ENCODE data around the gene HOXD8. TPM values are rescaled to one million over a fixed set of nuclear protein-coding genes. Genes with fewer than 3 reads are reported as not detected.

Gene HOXD8
- total and polyA plus RNA-seq, 9 of the 15 experiments (the other 6 are each of a cell fraction or from before 2014, with no cell fraction given): 0.04 to 0.15 TPM; not detected in 7

- H3K4me2 ChIP-seq (ENCODE audit: insufficient read depth, low read length): no peak overlapping the region
- POLR2A ChIA-PET: interaction anchor here (0.6 kb wide), 1 partner anchor 547 kb away, joined by 3 read pairs; no protein-coding TSS in a partner anchor
- no peaks in the 10 kb centered on the region for H3K79me2 ChIP-seq (ENCODE audit: control insufficient read depth, insufficient read depth, low read length)
- H3K9me3 ChIP-seq (replicated peaks; ENCODE audit: control insufficient read depth, insufficient read depth, low read depth, low read length): peaks cover 6% of the 10 kb centered on the region
- H3K27me3 ChIP-seq (ENCODE audit: control insufficient read depth in 2 of 2, insufficient read depth in 2 of 2, low read length in 2 of 2): peaks cover 62 to 87% of the 10 kb centered on the region in 2 experiments
- DNase-seq (ENCODE audit: extremely low read depth in 1 of 4, low spot score in 3 of 4) (peak in 3 of 4 experiments; percentile 25 to 67 (median 54)), FAIRE-seq (peak; percentile 57), ATAC-seq (peak; percentile 75)
- BruUV-seq (replicated peaks): no TSS peak
- WGBS (ENCODE audit: insufficient coverage, low coverage, missing lambda C conversion rate): 6% methylated on average over 46 of the region's 46 CpGs
- H3K36me3 ChIP-seq (ENCODE audit: control insufficient read depth, insufficient read depth, low read length): no peaks in the 10 kb centered on the region
- no peak overlapping the region for H2AFZ ChIP-seq (ENCODE audit: low read depth, low read length)
- no peaks in the 10 kb centered on the region for H3K9me1 ChIP-seq (ENCODE audit: control insufficient read depth, insufficient read depth, low read length)
- peaks cover 0 to 27% of the 10 kb centered on the region in 2 experiments; a peak in 2 of 5 replicates for H3K4me1 ChIP-seq (replicated peaks in 1 of 2; ENCODE audit: control insufficient read depth in 2 of 2, insufficient read depth in 2 of 2, low read length in 2 of 2)
- H3K4me3 ChIP-seq: no peak overlapping the region
- H3K9ac ChIP-seq (ENCODE audit: insufficient read depth in 1 of 2, low read depth in 2 of 2, low read length in 2 of 2): no peak overlapping the region
- CTCF ChIA-PET (ENCODE audit: low intra/inter-chr PET ratio): interaction anchor here (0.7 to 3.5 kb wide), 9 partner anchors 121 to 1055 kb away, joined by 3 to 14 read pairs (median 4); no protein-coding TSS in a partner anchor
- H4K20me1 ChIP-seq (replicated peaks; ENCODE audit: control insufficient read depth, insufficient read depth, low read length): peaks cover 4% of the 10 kb centered on the region; the same call in 1 of the 2 replicates
- intact Hi-C loops (cut with micrococcal nuclease) (loop anchor here (1.0 to 2.0 kb wide), 4 partner anchors 396 to 775 kb away; no protein-coding TSS in a partner anchor), in situ Hi-C loops (cut with MboI) (loop anchor here (10.0 to 25.0 kb wide), 2 partner anchors 661 to 1049 kb away; no protein-coding TSS in a partner anchor)
- H3K27ac ChIP-seq (ENCODE audit: extremely low read depth, low read depth, low read length): no peak overlapping the region
- TF ChIP-seq ZNF707 (CRISPR knock-in tag; conservative IDR thresholded peaks at IDR 0.05) (no peak), ESRRA (IDR thresholded peaks at IDR 0.05; ENCODE audit: borderline replicate concordance, low read depth) (no peak), FOXK1 (CRISPR knock-in tag; IDR thresholded peaks at IDR 0.05; ENCODE audit: borderline replicate concordance) (no peak), ZNF274 (IDR thresholded peaks at IDR 0.05; ENCODE audit: borderline replicate concordance, low read depth, low read length) (no peak), BRD4 (IDR thresholded peaks at IDR 0.05) (no peak), ATF6 (CRISPR knock-in tag; IDR thresholded peaks at IDR 0.05) (no peak), HDAC2 (IDR thresholded peaks at IDR 0.05) (no peak), KAT7 (CRISPR knock-in tag; IDR thresholded peaks at IDR 0.05; ENCODE audit: borderline replicate concordance) (no peak), RBM15 (IDR thresholded peaks at IDR 0.05; ENCODE audit: insufficient read depth, low read length) (no peak), RUNX1 (IDR thresholded peaks at IDR 0.05; ENCODE audit: low read depth) (no peak), TRIM28 (IDR thresholded peaks at IDR 0.05) (no peak), MAZ (CRISPR knock-in tag; conservative IDR thresholded peaks at IDR 0.05 in 1 of 2, IDR thresholded peaks at IDR 0.05 in 1 of 2) (no peak), E2F8 (IDR thresholded peaks at IDR 0.05; ENCODE audit: low read depth, partially characterized antibody) (no peak), NR2C2 (CRISPR knock-in tag; IDR thresholded peaks at IDR 0.05) (no peak), NR2C2 (tag; IDR thresholded peaks at IDR 0.05) (no peak), ZNF12 (CRISPR knock-in tag; IDR thresholded peaks at IDR 0.05) (no peak), ZC3H11A (IDR thresholded peaks at IDR 0.05; ENCODE audit: low read depth, low read length) (no peak), ZNF124 (CRISPR knock-in tag; IDR thresholded peaks at IDR 0.05) (no peak)
Observed at GRCh38 chr2:176085861-176086771, 43.4 kb upstream of the HOXD8 start.

All from K562 (cell line).